ENCODE data around the gene AMY1B.
"Not testable (repeated sequence)": the region's sequence is repeated elsewhere in the genome, so short reads cannot be mapped to it uniquely, and the experiment has no call there.

DNA sequence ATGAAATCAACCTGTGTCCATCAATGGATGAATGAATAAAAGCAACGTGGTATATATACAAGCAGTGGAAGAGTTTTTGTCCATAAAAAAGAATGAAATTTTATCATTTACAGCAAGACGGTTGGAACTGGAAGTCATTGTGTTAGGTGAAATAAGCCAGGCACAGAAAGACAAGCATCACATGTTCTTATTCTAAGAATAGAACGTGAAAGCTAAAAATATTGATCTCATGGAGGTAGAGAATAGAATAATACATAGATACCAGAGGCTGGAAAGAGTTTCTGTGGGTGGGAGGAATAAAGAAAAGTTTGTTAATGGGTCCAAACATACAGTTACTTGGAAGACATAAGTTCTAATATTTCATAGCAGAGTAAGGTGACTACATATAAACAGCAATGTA lies 14.4 kb upstream of the AMY1B start:
- TF ChIP-seq, protein P1, sequence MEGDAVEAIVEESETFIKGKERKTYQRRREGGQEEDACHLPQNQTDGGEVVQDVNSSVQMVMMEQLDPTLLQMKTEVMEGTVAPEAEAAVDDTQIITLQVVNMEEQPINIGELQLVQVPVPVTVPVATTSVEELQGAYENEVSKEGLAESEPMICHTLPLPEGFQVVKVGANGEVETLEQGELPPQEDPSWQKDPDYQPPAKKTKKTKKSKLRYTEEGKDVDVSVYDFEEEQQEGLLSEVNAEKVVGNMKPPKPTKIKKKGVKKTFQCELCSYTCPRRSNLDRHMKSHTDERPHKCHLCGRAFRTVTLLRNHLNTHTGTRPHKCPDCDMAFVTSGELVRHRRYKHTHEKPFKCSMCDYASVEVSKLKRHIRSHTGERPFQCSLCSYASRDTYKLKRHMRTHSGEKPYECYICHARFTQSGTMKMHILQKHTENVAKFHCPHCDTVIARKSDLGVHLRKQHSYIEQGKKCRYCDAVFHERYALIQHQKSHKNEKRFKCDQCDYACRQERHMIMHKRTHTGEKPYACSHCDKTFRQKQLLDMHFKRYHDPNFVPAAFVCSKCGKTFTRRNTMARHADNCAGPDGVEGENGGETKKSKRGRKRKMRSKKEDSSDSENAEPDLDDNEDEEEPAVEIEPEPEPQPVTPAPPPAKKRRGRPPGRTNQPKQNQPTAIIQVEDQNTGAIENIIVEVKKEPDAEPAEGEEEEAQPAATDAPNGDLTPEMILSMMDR (IDR thresholded peaks at IDR 0.05) = not testable (repeated sequence)
- not testable (repeated sequence) for TF ChIP-seq POLR2A (IDR thresholded peaks at IDR 0.05)
